Astrocyte of the cerebellum (primary cell): ENCODE measurements around the gene FNIP2.

Experiments used
- DNase-seq: peaks from one replicate; pipeline ENCODE4 v3.0.0-alpha.2; 2011; ENCODE audit warnings: low read depth
- H3K4me3 ChIP-seq: 2 replicates; pipeline ENCODE4 v1.5.1; 2011; ENCODE audit warnings: mild to moderate bottlenecking, low read depth, low read length, moderate library complexity
- in situ Hi-C: cut with HindIII; loops from 2 replicates; pipeline ENCODE4 v1.10.0; 2017; ENCODE audit warnings: low sequenced_read_pairs
- TF ChIP-seq, protein P1 (sequence below): IDR thresholded peaks from 2 replicates; pipeline ENCODE4 v1.5.1; 2012; ENCODE audit warnings: low read length, low read depth, moderate library complexity, mild to moderate bottlenecking; ENCODE audit errors: missing control alignments

Gene FNIP2

DNA sequence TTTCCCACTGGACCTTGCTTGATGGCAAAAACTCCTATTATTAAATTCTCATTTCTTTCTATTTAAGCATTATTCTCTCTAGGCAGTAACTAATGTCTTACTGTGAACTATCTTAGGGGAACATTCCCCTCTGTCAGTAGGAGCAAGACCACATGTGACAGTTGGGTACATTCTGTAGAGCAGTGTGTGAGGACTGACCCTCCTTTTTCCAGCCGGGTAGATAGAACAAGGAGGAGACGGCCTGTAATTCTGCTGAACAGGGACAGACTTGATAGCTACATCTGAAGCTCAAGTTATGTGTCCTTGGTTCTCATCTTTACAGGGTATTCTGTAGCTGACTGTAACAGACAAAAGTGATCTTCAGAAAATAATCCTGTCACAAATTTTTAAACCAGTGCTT, 43.3 kb downstream of the FNIP2 start:
- H3K4me3 ChIP-seq: no peak overlapping the region
- no peak for DNase-seq
- TF ChIP-seq, protein P1, sequence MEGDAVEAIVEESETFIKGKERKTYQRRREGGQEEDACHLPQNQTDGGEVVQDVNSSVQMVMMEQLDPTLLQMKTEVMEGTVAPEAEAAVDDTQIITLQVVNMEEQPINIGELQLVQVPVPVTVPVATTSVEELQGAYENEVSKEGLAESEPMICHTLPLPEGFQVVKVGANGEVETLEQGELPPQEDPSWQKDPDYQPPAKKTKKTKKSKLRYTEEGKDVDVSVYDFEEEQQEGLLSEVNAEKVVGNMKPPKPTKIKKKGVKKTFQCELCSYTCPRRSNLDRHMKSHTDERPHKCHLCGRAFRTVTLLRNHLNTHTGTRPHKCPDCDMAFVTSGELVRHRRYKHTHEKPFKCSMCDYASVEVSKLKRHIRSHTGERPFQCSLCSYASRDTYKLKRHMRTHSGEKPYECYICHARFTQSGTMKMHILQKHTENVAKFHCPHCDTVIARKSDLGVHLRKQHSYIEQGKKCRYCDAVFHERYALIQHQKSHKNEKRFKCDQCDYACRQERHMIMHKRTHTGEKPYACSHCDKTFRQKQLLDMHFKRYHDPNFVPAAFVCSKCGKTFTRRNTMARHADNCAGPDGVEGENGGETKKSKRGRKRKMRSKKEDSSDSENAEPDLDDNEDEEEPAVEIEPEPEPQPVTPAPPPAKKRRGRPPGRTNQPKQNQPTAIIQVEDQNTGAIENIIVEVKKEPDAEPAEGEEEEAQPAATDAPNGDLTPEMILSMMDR: no peak
- in situ Hi-C loops: no loop called here

DNA sequence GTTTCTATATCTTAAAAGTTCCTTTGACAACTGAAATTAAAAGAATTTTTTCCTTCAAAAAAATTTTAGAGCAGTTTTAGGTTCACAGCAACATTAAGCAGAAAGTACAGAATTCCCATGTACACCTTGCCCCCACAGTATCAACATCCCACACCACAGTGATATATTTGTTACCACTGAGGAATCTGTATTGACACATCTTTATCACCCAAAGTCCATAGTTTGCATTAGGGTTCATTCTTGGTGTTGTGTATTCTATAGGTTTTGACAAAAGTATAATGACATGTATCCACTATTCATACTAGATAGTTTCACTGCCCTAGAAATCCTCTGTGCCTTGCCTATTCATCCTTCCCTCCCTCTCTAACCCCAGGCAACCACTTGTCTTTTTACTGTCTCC, 43.7 kb downstream of the FNIP2 start:
- DNase-seq: no peak
- no peak overlapping the region for H3K4me3 ChIP-seq
- TF ChIP-seq, protein P1: no peak
- in situ Hi-C loops: no loop called here

DNA sequence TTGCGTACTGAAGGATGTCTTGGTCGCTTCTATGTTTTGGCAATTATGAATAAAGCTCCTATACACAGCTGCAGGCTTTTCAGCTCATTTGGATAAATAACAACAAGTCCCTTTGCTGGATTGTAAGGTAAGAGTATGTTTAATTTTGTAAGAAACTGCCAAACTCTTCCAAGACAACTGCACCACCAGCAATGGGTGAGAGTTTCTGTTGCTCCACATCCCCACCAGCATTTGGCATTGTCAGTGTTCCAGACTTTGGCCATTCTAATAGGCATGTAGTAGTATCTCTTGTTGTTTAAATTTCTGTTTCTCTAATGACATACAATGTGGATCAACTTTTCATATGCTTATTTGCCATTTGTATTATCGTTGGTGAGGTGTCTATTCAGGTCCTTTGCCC, 44.3 kb downstream of the FNIP2 start:
- no peak for DNase-seq
- no peak overlapping the region for H3K4me3 ChIP-seq
- in situ Hi-C loops: no loop called here
- TF ChIP-seq, protein P1: no peak

DNA sequence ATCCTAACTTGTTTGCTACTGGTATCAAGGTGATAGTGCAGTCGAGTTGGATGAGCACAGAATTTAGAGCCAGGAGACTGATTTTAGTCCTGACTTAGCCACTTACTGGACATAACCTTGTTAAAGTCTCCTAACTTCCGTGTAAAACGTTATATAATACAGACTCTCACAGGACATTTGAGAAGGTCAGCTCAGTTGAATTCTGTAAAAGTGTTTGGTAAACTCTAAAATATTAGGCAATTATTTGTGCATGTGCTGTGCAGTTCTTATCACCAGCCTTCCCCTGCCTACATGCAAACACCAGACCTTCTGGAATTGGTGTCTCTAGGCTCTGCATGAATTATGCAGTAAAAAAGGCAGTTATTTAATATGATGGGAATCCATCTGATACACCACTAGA, 45.4 kb downstream of the FNIP2 start:
- no peak overlapping the region for H3K4me3 ChIP-seq
- no peak for DNase-seq
- in situ Hi-C loops: no loop called here
- TF ChIP-seq, protein P1: no peak

DNA sequence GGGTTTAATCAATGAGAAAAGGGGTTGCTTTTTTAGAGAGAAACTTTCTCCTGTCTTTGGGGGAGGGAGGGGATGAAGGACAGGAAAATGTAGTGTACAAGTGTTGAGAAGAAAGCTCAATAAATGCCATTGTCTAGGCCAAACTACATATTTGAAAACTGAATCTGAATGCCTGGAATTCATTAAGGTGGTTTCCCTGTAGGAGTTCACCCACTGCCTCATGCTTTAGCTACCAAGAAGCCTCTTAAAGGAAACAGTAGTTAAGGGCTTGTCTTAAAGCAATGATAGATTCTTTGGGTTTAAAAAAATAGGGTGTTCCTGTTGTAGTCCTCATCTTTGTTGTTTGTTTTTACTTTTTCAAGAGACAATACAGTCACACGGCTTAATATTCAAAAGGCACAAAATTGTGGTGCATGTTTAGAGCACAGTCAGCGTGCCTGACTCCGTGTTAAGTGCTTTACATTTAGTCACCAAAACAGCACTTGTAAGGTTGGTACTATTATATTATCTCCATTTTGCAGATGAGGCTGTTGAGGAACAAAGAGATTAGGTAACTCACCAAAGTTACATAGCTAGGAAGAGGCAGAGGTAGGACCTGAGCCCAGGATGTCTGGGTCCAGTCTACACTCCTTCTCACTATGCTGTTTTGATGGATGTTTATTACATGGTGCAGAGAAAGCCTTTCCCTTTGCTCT, 46.0 kb downstream of the FNIP2 start:
- TF ChIP-seq, protein P1: no peak
- H3K4me3 ChIP-seq: no peak overlapping the region
- DNase-seq: peak; percentile 66
- in situ Hi-C loops: no loop called here

DNA sequence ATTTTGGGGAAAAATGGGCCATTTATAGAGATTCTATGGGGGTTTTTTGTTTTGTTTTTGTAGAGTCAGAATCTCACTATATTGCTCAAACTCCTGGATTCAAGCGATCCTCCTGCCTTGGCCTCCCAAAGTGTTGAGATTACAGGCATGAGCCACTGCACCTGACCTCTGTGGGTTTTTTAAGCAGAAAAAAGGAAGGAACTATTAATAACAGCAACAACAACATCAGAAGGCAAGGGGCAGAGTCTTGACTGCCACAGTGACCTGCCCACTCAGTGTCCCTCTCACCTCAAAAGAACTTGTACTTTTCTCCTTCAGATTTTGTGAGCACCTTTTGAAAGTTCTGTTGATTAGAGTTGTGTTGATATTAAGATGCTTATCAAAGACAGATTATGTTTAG, 48.1 kb downstream of the FNIP2 start:
- in situ Hi-C loops: no loop called here
- no peak overlapping the region for H3K4me3 ChIP-seq
- no peak for DNase-seq
- TF ChIP-seq, protein P1: no peak
